OCI-LY1 (cell line): ENCODE measurements around the gene OR5D13.

Experiments
- H2AFZ ChIP-seq: fragments of 200-600 bp; sonication (generic), shearing (Covaris generic); 2 replicates; pipeline ENCODE4 v1.6.0; 2014; ENCODE audit warnings: antibody characterized with exemption, mild to moderate bottlenecking, low read length
- H3F3A ChIP-seq: fragments of 200-600 bp; sonication (generic), shearing (Covaris generic); 2 replicates; pipeline ENCODE4 v1.6.0; 2014; ENCODE audit warnings: mild to moderate bottlenecking, antibody characterized with exemption, low read length, moderate library complexity; ENCODE audit not compliant: insufficient read depth
- H3K27ac ChIP-seq: fragments of 200-600 bp; sonication (generic); 2 replicates; pipeline ENCODE4 v1.5.1; 2014; ENCODE audit warnings: low read length, mixed run types, mild to moderate bottlenecking, low read depth; ENCODE audit not compliant: poor library complexity, severe bottlenecking
- H3K27me3 ChIP-seq: fragments of 200-600 bp; sonication (generic); 2 replicates; pipeline ENCODE4 v1.6.0; 2014; ENCODE audit warnings: antibody characterized with exemption, mild to moderate bottlenecking, low read length, moderate library complexity; ENCODE audit not compliant: insufficient read depth
- H3K36me3 ChIP-seq: fragments of 200-600 bp; sonication (generic); 2 replicates; pipeline ENCODE4 v1.6.1; 2014; ENCODE audit warnings: mild to moderate bottlenecking, antibody characterized with exemption, low read length, moderate library complexity, mixed read lengths; ENCODE audit not compliant: insufficient read depth
- H3K4me1 ChIP-seq: fragments of 200-600 bp; sonication (generic); 2 replicates; pipeline ENCODE4 v1.5.1; 2014; ENCODE audit warnings: mild to moderate bottlenecking, low read length, moderate library complexity; ENCODE audit not compliant: insufficient read depth, severe bottlenecking
- H3K4me2 ChIP-seq: fragments of 200-600 bp; sonication (generic), shearing (Covaris generic); 2 replicates; pipeline ENCODE4 v1.6.1; 2014; ENCODE audit warnings: low read length
- H3K4me3 ChIP-seq: fragments of 200-600 bp; sonication (generic); 2 replicates; pipeline ENCODE4 v1.5.1; 2014; ENCODE audit warnings: low read length, low read depth, mild to moderate bottlenecking, mixed read lengths; ENCODE audit not compliant: poor library complexity, severe bottlenecking
- H3K79me2 ChIP-seq: fragments of 200-600 bp; shearing (Covaris generic); 2 replicates; pipeline ENCODE4 v1.6.1; 2016; ENCODE audit warnings: mixed run types, low read length, mixed read lengths; ENCODE audit not compliant: insufficient read depth
- H3K9ac ChIP-seq: fragments of 200-600 bp; sonication (generic), shearing (Covaris generic); 2 replicates; pipeline ENCODE4 v1.6.1; 2014; ENCODE audit warnings: mild to moderate bottlenecking, low read length, mixed read lengths
- H3K9me2 ChIP-seq: fragments of 200-600 bp; sonication (generic), shearing (Covaris generic); 2 replicates; pipeline ENCODE4 v1.6.1; 2014; ENCODE audit warnings: low read depth, mild to moderate bottlenecking, low read length, mixed read lengths
- H3K9me3 ChIP-seq: fragments of 200-600 bp; shearing (Covaris generic); 2 replicates; pipeline ENCODE4 v1.6.1; 2014; ENCODE audit warnings: low read length, mixed read lengths
- H4K20me1 ChIP-seq: fragments of 200-600 bp; sonication (generic), shearing (Covaris generic); 2 replicates; pipeline ENCODE4 v1.6.0; 2016; ENCODE audit warnings: mild to moderate bottlenecking, low read length; ENCODE audit not compliant: insufficient read depth
- CTCF ChIP-seq: fragments of 200-600 bp; sonication (generic), shearing (Covaris generic); IDR thresholded peaks from 2 replicates; pipeline ENCODE4 v1.5.1; 2017; ENCODE audit warnings: mild to moderate bottlenecking, antibody characterized with exemption, low read length, moderate library complexity, mixed read lengths
- EZH2 ChIP-seq: fragments of 200-600 bp; sonication (generic), shearing (Covaris generic); IDR thresholded peaks from 2 replicates; pipeline ENCODE4 v1.8.0; 2017; ENCODE audit warnings: borderline replicate concordance, mixed run types, mild to moderate bottlenecking, antibody characterized with exemption, low read length, moderate library complexity, mixed read lengths

Gene OR5D13

GRCh38 chr11:55773138-55773537 is at the start of gene OR5D13:
Gene OR5D13 (plus strand): TSS chr11:55773438. CDS start chr11:55773438, 0 bp downstream.
- H3K27ac ChIP-seq, result no peak within 1 kb of the TSS
- no peaks in the 10 kb centered on the region for H3K4me1 ChIP-seq
- H3K4me3 ChIP-seq, result no peak within 1 kb of the TSS
- no peaks in the 10 kb centered on the region for H3K9me3 ChIP-seq
- H3K9me2 ChIP-seq, result no peaks in the 10 kb centered on the region
- no peaks in the 10 kb centered on the region for H3K27me3 ChIP-seq
- TF ChIP-seq EZH2 (no peak), CTCF (no peak)
- no peaks in the 10 kb centered on the region for H3K36me3 ChIP-seq
- no peak within 1 kb of the TSS for H3K9ac ChIP-seq
- H4K20me1 ChIP-seq, result no peaks in the 10 kb centered on the region
- H3F3A ChIP-seq, result no peaks in the 10 kb centered on the region
- H3K79me2 ChIP-seq, result no peaks in the 10 kb centered on the region
- H3K4me2 ChIP-seq, result no peak within 1 kb of the TSS
- no peak within 1 kb of the TSS for H2AFZ ChIP-seq

GRCh38 chr11:55726715-55727324 is 46.4 kb upstream of the OR5D13 start:
- no peak overlapping the region for H3K27ac ChIP-seq
- no peaks in the 10 kb centered on the region for H3K27me3 ChIP-seq
- H3K36me3 ChIP-seq, result no peaks in the 10 kb centered on the region
- TF ChIP-seq EZH2 (no peak), CTCF (peak; percentile 55)
- no peak overlapping the region for H3K4me3 ChIP-seq
- no peak overlapping the region for H3K9ac ChIP-seq
- no peak overlapping the region for H2AFZ ChIP-seq
- no peaks in the 10 kb centered on the region for H3K79me2 ChIP-seq
- no peaks in the 10 kb centered on the region for H3K9me3 ChIP-seq
- H3K9me2 ChIP-seq, result no peaks in the 10 kb centered on the region
- H3F3A ChIP-seq, result no peaks in the 10 kb centered on the region
- H3K4me1 ChIP-seq, result no peaks in the 10 kb centered on the region
- no peaks in the 10 kb centered on the region for H4K20me1 ChIP-seq
- H3K4me2 ChIP-seq, result no peak overlapping the region

GRCh38 chr11:55732936-55733335 is 40.3 kb upstream of the OR5D13 start:
- Histone ChIP-seq H3K4me3 (no peak overlapping the region), H3K27ac (no peak overlapping the region), H3K9ac (no peak overlapping the region), H3K36me3 (no peaks in the 10 kb centered on the region), H3K4me2 (no peak overlapping the region), H3K4me1 (no peaks in the 10 kb centered on the region), H3K9me3 (no peaks in the 10 kb centered on the region), H4K20me1 (no peaks in the 10 kb centered on the region), H3K9me2 (no peaks in the 10 kb centered on the region), H2AFZ (no peak overlapping the region), H3K27me3 (no peaks in the 10 kb centered on the region), H3K79me2 (no peaks in the 10 kb centered on the region), H3F3A (no peaks in the 10 kb centered on the region)
- TF ChIP-seq EZH2, result no peak
- no peak for TF ChIP-seq CTCF
